Pons (tissue), 1 donor: ENCODE measurements around the gene NOTCH4.

Experiments
- DNase-seq: peaks from one replicate; pipeline ENCODE4 v3.0.0-alpha.2; 2016; ENCODE audit warnings: low spot score

Gene NOTCH4

DNA sequence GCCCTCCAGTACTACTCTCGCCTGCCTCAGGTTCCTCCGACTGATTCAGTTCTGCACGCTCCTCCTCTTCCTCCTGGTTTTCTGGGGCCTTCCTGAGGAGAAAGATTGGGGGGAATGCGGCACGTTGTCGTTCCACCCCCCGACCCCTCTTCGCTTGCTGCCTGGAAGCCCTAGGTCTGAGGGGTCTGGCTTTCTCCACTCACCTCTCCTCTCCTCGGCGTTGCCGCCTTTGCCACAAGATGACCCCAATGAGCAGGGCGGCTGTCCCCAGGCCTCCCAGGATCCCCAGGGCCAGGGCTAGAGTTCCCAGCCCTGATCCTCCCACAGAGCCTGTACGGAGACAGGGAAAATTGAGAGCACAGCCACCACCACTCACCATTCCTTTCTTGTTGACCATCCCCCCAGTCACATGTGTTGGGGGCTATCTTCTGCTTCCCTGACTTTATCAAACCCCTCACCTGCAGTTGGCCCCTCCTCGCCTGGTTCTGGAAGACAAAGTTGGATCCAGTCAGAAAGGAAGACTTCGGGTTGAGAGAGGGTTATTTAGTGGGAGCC, 42.6 kb downstream of the NOTCH4 start:
- DNase-seq, result no peak

DNA sequence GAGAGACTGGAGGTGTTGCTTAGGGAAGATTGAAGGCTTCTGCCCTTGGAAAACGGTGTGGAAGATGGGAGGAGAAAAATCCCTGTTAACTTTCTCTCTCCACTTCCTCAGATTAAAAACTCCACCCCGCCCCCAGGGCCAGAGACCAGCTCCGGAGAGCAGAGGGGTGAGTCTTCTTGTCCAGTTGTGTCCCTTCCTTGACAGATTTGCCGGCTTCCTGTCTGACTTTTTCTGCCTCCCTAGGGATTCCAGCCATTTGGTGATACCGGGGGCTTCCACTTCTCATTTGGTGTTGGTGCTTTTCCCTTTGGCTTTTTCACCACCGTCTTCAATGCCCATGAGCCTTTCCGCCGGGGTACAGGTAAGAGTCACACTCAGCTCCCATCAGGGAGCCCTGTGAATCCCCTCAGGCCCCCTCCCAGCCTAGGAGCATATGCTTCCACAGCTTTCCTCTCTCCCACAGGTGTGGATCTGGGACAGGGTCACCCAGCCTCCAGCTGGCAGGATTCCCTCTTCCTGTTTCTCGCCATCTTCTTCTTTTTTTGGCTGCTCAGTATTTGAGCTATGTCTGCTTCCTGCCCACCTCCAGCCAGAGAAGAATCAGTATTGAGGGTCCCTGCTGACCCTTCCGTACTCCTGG, 44.0 kb downstream of the NOTCH4 start:
- no peak for DNase-seq

DNA sequence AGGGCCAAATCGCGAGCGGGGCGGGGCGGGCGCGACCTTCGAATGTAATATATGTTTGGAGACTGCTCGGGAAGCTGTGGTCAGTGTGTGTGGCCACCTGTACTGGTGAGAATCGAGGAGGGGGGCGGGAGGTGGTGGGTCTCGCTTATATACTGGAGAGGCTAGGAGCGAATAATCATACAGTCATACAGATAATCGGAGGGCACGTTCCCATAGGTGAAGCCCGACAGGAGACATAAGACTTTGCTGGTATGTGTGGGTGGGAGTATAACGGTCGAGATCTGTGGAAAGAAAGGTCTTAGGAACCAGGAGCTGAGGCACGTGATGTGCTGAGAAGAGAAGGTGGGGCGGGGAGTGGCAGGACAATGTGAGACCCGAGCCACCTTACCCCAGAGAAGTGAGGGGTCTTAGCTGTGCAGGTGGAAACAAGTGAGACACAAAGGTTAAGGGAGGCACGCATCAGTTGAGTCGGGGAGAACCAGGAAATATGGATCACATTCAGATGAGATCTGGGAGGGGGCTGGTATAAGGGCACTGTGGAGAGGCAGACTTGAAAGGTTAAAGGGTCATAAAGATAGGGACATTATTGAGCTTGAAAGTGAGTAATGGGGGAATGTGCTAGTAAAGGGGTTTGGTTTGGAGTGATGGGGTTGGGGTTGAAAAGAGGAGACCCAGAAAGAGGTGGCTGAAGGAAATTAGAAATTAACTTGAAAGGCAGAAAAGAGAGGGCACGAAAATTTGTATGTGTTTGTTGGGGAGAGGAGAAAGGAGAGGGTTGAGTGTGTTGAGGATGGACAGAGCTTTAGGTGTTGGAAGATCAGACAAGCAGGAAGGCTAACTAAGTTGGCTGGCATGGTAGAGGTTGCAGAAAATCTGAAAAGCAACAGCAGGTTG, 45.1 kb downstream of the NOTCH4 start:
- DNase-seq, result peak; percentile 48

DNA sequence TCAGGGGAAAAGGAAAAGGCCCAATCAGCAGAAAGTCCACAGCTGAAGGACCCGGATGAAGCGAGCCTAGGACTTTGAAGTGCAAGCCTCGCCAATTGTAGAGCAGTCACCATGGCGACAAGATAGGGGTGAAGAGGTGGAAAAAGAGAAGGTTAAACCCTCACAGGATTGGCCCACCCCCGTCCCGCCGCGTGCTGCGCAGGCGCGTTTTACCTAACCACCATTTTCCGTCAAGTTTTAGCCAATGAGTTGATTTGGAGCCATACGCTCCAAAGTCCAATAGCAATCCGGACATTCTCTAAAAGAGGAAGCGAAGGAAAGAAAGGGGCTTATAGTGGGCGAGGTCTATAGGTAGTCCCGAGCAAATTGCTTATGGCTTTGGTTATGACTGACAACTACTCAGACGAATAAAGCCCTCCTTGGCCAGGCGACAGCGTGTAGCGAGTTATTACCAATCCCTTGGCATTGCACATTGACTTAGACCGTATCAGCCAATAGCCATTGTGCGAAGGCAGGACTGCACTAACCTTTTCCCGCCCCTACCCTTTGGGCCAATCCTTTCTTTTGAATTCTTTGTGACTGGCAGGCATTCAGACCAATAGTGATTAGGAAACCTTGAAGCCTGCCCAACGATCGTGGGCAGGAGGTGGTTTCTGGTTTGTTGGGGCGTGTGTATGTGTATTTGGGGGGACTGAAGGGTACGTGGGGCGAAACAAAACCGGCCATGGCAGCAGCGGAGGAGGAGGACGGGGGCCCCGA, 45.9 kb downstream of the NOTCH4 start, which contains the start of gene RNF5:
TSS of gene RNF5 (plus strand) at position 618 of the 759 bp plus-strand sequence. CDS start at position 725, 107 bp downstream.
- DNase-seq, result peak; percentile 100

DNA sequence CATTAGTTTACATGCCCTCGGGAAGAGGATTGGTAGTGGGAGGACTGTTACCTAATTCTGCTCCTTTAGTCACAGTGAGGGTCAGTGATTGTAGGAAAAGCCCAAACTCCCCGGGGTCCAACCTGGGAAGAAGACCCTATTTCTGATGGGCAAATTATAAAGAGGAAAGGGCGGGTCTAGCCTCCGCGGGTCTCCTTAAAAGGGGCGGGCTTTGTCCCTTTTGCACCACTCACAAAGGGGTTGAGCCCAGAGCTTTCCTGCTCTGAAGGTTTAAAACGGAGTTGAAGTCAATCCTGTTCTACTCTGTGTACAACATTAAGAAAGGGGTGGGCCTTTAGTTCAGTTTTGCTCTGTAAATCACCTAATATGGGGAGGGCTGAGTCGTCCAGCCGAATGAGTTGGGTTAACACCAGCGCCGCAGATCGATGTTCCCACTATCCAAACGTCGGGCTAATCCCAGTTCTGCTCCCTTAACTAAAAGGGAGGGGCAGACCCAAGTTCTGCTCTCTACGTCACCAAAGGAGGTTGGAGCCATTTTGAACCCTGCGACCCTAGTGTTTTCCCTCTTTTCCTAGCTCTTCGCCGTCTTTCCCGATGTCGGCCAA, 46.6 kb downstream of the NOTCH4 start:
- no peak for DNase-seq

DNA sequence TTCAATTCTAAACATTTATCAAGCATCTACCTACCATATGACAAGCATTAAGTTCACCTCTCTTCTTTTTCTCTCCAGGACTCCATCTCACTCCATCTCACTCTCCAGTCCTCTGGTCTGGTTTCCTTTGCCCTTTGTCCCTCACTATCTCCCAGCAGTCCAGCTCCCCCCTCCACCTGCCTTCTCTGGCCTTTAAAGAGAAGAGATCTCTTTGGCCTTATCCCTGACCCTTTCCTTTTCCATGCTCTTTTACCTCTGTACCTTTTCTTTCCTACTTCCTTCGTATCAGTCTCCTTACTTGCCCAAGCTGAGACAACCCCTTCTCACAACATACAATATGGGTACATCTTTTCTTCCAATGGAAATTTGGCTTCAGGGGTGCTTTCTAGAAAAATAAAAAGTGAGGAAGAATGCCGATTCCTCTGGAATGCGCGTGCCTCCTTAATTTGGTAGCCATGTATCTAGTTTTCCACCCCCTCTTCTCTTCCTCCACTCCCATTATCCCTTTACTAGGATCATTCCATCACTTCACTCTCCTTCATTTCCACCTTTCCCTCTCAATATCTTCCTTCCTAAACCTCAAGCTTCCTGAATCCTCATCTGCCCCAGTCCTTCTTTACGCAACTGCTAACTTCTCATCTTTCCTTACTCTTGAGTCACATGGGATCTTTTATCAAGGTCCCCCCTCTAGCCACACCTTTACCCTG, 47.2 kb downstream of the NOTCH4 start:
- DNase-seq, result peak; percentile 72

DNA sequence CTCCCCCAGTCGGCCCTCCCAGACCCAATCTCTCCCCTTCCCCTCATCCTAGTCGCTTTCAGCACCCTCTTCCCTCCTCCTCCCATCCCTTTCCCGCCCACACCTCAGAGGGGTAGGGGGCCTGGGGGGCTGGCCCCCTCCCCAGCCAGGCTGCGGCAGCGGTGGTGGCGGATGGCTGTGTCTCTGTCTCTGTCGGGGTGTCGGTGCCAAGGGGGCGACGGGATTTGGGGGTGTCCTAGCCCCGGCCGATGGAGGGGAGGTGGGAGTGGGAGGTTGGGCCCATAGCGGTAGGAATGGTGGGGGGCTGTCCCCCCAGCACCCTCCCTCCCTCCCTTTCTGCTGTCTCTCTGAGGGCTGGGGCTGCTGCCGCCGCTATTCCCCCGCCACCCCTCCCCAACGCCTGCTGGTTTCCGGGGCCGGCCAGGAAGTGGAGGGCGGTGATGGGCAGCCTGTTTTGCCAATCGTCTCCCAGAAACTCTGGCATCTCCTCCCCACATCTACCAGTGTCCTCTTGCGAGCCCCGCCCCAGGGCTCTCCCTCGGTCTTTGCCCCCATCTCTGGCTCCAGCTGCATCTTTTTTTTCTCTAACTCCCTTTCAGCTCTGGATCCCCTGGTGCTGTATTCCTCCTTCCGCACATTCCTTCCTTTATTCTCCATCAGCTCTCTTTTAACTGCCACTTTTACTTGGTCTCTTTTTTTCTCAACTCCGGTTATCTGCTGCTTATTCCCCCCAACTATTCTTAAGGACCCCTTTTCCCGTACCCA, 48.0 kb downstream of the NOTCH4 start, which contains the start of gene AGPAT1:
TSS of gene AGPAT1 (minus strand) at position 374 of the 765 bp plus-strand sequence. CDS start 4,588 bp downstream, outside the sequence.
- peak; percentile 98 for DNase-seq

DNA sequence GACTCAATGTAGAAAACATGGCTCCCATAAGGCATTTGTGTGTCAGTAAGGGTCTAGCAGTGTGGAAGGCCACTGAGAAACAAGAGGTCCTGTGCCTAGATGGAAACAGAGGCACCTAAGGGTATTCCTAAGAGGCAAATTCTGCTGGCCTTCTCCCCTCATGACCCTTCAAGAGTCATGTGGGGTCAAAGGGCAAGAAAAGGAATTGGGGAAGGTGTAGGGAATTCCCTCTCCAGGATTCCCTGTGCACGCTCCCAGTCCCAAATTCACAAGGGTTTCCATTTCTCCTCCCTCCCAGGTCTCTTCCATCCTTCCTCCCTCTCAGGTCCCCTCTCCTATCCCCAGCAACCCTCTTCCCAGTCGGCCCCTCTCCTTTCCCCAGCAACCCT, 48.6 kb downstream of the NOTCH4 start:
- DNase-seq, result no peak

DNA sequence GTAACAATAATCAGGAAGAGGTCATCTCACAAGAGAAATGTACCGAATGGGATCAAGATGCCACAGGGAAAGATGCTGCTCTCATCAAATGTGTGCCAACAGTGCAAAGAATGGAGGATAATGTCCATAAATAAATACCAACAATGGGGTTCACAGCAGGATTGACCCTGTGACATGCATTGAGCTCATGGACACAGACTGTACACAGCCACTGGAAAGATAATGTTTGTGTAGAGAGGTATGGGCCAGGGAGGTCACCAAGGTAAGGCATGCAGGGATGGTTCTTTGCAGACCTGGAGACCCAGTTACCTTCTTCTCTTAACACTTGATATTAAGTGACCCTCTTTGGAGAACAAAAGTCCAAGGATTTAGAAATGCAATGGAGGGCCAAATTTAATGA, 49.5 kb downstream of the NOTCH4 start:
- no peak for DNase-seq

DNA sequence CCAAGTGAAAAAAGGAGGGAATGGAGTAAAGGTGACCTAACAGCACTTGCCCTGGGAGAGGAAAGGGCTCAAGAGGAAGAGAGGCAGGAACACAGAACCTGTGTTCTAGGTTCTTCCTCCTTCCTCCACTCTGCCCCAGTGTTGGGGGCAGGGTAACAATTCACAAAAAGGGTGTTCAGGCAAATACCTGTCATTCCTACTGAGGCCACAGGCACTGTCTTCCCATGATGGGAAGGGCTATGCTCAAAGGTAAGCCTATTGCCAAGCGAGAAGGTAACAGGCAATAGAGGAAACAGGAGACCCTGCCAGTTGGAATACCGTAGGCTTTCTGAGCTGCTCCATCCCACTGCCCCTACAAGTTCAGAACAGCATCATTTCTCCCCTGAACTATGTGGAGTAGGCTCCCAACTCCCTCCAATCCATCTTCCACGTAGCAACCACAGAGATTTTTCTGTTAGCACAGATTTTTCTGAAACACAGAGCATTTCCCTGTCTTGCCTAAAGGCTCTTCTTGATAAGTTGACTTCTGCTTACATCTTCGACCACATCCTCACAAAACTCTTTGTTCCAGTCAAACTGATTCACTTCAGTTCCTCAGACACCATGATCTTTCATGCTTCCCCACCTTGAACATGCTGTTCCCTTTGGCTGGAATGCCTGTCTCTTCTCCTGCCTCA, 50.7 kb downstream of the NOTCH4 start:
- no peak for DNase-seq

DNA sequence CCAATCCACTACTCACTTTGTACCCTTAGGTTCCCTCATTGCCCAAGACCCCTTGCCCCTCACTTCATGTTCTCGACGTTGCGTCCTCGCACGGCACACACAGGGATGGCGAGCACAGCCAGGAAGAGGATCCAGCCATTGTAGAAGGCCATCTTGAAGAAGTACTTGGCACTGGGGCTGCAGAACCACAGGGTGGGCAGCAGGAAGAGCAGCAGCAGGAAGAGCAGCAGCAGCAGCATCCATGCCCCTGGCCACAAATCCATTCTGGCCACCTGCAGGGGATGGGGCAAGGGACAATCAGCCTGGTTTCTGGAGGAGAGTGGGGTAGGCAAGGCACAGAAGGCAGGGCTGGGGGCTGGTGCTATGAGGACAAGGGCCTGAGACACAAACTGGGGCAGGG, 52.6 kb downstream of the NOTCH4 start:
- no peak for DNase-seq

DNA sequence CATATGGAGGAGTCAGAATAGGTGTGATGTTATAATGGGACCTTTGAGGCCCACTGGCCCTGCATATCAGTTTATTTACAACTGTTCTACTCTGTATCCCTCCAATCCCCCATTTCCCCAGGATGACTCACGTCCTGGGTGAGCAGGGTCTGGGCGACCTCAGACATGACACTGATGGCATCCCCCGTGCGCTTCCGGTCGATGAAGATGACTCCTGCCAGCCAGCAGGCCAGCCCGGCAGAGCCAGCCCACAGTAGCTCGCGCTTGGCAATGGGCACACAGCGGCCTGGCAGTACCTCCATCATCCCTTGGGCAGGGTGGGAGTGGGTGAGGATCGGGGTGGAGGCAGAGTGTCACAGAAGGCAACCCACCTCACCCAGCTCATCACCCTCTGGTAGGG, 53.6 kb downstream of the NOTCH4 start:
- DNase-seq, result no peak

DNA sequence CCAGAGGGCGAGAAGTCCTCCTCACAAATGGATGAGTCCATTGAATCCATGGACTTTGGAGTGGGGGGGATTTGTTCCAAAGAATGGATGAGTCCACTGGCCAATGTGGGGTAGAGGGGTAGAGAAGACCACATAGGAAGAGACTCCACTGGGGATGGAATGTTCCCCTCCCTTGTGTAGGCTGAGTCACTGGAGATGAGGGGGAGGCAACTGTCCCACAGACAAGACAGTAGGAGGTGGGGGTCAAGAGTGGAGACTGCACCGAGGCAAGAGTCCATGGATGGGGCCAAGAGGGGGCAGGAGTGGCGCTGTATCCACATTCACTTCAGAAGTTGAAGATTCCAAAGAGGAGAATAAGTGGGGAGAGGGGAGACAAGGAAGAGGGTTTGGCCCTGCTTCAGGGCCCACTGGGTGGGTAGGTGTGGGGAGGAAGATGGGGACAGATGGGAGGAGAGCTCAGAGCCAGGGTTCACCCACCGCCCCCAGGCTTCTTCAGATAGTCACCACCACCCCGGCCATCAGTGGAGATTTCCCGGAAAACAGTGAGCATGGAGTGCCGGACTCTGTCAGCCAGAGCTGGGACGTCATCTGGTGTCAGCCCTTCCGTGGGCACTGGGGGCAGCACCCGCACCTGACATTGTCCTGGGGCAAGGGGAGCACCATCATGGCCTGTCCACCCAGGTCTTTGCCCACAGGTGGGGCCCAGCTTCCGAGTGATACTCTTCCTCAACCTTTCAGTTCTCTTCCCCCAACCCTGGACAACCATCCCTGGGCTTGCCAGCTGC, 54.9 kb downstream of the NOTCH4 start:
- DNase-seq, result no peak

DNA sequence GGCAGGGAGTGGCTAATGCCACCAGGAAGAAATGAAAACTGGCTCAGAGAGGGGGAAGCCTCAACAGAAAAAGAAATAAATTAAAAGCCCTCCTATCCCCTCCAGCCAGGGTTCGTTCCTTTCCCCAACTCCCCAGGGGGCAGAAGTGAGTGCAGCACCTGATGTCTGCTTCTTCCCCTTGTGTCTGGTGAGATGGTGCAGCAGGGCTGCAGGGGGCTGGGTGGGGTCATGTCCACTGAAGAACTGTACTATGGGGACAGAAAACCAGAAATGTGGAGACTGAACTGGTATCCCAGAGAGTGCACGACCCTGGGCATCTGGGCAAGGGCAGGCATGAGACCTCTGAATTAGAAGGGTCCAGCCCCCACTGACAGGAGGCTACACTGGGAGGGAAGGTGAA, 55.5 kb downstream of the NOTCH4 start:
- no peak for DNase-seq

DNA sequence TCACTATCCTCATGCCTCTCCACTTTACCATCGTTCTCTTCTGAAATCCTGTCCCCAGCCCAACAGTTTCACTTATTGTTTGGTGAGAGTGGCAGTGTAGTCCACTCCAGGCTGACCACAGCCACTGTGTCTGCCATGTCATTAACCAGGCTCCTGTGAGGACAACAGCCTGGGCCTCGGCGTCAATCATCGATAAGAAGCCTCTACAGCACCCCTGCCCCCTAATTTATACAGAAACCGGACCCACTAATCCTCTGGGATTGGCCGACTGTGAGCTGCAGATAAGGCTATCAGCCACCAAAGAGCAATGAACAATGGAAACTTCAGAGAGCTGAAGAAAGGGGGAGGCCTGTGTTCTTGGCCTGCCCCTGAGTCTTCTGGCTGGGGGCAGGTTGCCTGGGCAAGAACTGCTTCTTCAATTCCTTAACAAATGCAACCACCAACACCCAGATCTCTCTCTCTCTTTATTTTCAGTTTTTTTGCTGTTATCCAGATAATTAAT, 56.1 kb downstream of the NOTCH4 start:
- DNase-seq, result no peak

DNA sequence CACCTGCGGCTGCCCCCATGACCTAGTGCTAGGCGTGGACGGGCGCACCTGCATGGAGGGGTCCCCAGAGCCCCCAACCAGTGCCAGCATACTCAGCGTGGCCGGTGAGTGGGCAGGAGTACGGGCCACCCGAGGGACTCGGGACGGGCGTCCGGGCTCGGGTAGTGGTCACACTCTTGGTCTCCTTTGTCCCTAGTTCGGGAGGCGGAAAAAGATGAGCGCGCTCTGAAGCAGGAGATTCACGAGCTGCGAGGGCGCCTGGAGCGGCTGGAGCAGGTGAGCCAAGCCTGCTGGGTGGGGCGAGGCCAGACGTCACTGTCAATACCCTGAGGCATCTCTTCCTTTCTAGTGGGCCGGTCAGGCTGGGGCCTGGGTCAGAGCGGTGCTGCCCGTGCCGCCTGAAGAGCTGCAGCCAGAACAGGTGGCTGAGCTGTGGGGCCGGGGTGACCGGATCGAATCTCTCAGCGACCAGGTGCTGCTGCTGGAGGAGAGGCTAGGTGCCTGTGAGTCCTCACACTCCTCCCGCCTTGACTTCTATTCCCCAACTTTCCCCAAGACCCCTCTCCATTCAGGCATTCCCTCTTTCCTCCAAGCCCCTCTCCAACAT, 56.6 kb downstream of the NOTCH4 start:
- DNase-seq, result no peak

DNA sequence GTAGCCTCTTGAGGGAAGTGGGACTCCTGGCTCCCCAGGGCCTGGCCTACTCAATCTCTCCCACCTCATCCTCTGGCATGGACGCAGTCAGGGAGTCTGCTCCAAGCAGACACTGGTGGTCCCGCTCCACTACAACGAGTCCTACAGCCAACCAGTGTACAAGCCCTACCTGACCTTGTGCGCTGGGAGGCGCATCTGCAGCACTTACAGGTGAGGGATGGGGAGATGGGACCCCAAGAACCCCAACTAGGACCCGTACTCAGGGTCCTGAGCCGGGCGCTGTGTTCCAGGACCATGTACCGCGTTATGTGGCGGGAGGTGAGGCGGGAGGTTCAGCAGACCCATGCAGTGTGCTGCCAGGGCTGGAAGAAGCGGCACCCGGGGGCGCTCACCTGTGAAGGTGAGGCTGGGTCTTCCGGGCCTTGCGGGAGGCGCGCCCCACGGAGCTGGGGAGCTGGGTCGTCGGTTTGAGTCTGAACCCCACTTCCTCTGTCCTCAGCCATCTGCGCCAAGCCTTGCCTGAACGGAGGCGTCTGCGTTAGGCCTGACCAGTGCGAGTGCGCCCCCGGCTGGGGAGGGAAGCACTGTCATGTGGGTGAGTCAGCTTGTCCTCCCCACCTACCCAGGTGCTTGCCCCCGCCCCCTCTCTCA, 57.3 kb downstream of the NOTCH4 start:
- no peak for DNase-seq

DNA sequence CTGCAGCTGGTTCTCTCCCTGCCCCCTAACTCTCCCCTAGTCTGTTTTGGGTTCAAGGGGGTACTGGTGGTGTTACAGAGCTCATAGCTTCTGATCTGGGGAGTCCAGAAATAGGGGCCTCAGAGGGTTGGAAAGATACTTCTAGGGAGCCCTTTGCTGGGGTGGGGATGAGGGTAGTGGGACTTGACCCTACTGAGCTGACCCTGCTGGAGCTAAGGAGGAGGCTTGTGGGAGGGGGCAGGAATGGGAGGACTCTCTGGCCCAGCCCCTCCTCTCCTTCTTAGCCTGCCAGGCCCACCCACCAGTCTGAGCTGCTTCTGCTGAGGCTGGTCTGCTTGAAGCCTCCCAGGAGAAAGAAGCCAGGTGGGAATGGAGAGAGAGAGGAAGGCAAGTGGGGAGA, 59.6 kb downstream of the NOTCH4 start, which contains the start of gene EGFL8:
TSS of gene EGFL8 (plus strand) at position 301 of the 400 bp plus-strand sequence. CDS start 1,571 bp downstream, outside the sequence.
- DNase-seq, result no peak
